T-helper 22 cell (primary cell): ENCODE results near the gene TESPA1.
"Not testable (repeated sequence)": the region's sequence is repeated elsewhere in the genome, so short reads cannot be mapped to it uniquely, and the experiment has no call there.

ENCODE experiments used
- DNase-seq: peaks from one replicate; pipeline ENCODE4 v3.0.0-alpha.2; 2020; ENCODE audit warnings: low read depth

Gene TESPA1

GRCh38 chr12:54948171-54948570 lies 36.4 kb downstream of the TESPA1 start:
- DNase-seq: no peak

GRCh38 chr12:54945082-54945481 lies 39.5 kb downstream of the TESPA1 start:
- no peak for DNase-seq

GRCh38 chr12:54943292-54943691 lies 41.3 kb downstream of the TESPA1 start:
- DNase-seq: not testable (repeated sequence)

GRCh38 chr12:54941659-54942058 lies 42.9 kb downstream of the TESPA1 start:
- DNase-seq: no peak

GRCh38 chr12:54940727-54941315 lies 43.7 kb downstream of the TESPA1 start:
- DNase-seq: no peak

GRCh38 chr12:54937929-54938328 lies 46.6 kb downstream of the TESPA1 start:
- DNase-seq: no peak

- no peak for DNase-seq
These were observed 47.2 kb downstream of the TESPA1 start for GRCh38 chr12:54937376-54937775.

- no peak for DNase-seq
These were observed 47.8 kb downstream of the TESPA1 start for GRCh38 chr12:54936736-54937135.

- DNase-seq: peak; percentile 5
These were observed 49.2 kb downstream of the TESPA1 start for GRCh38 chr12:54935235-54935951.

GRCh38 chr12:54934419-54934818 lies 50.1 kb downstream of the TESPA1 start:
- DNase-seq: no peak

- DNase-seq: no peak
These were observed 51.2 kb downstream of the TESPA1 start for GRCh38 chr12:54933376-54933775.

GRCh38 chr12:54932691-54933090 lies 51.9 kb downstream of the TESPA1 start:
- DNase-seq: no peak

- no peak for DNase-seq
These were observed 52.5 kb downstream of the TESPA1 start for GRCh38 chr12:54932038-54932437.

GRCh38 chr12:54929998-54930397 lies 54.6 kb downstream of the TESPA1 start:
- DNase-seq: no peak

- DNase-seq: no peak
These were observed 58.3 kb downstream of the TESPA1 start for GRCh38 chr12:54926246-54926645.

- no peak for DNase-seq
These were observed 59.4 kb downstream of the TESPA1 start for GRCh38 chr12:54924972-54925707.

- DNase-seq: no peak
These were observed 67.5 kb downstream of the TESPA1 start for GRCh38 chr12:54917001-54917488.
